DND-41 (cell line): Measurements from ENCODE around the gene SMIM1.

Source experiments
- ATAC-seq: fragments of 200-7000 bp; cut with Tn5 transposase; 3 replicates; pipeline ENCODE4 v1.9.1; 2021; ENCODE audit warnings: low read depth; ENCODE audit not compliant: insufficient read depth
- DNase-seq: peaks from one replicate; pipeline ENCODE4 v3.0.0-alpha.2; 2020
- H2AFZ ChIP-seq: 2 replicates; pipeline ENCODE4 v1.6.0; 2012; ENCODE audit warnings: low read depth, low read length
- H3K27ac ChIP-seq: 2 replicates; pipeline ENCODE4 v1.5.1; 2012; ENCODE audit warnings: low read length, inconsistent platforms
- H3K27me3 ChIP-seq: fragments of 200-600 bp; sonication (generic); 2 replicates; pipeline ENCODE4 v1.6.0; 2012; ENCODE audit warnings: low read length, mild to moderate bottlenecking, inconsistent platforms; ENCODE audit not compliant: insufficient read depth, poor library complexity
- H3K36me3 ChIP-seq: 2 replicates; pipeline ENCODE4 v1.5.1; 2012; ENCODE audit warnings: low read length, inconsistent platforms; ENCODE audit not compliant: insufficient read depth
- H3K4me1 ChIP-seq: 2 replicates; pipeline ENCODE4 v1.5.1; 2012; ENCODE audit warnings: mild to moderate bottlenecking, low read length; ENCODE audit not compliant: insufficient read depth
- H3K4me2 ChIP-seq: 2 replicates; pipeline ENCODE4 v1.6.0; 2012; ENCODE audit warnings: mild to moderate bottlenecking, moderate library complexity, low read length, inconsistent platforms; ENCODE audit not compliant: insufficient read depth
- H3K4me3 ChIP-seq, 2 experiments: fragments of 200-600 bp in 1 of 2; shearing (Covaris generic) in 1 of 2; 2 replicates each; pipeline ENCODE4 v1.5.1; 2012 to 2016; ENCODE audit warnings: inconsistent platforms in 2 of 2, low read length in 2 of 2, mild to moderate bottlenecking in 2 of 2, low read depth in 1 of 2, moderate library complexity in 1 of 2
- H3K79me2 ChIP-seq: 2 replicates; pipeline ENCODE4 v1.6.0; 2012; ENCODE audit warnings: low read length, inconsistent platforms; ENCODE audit not compliant: insufficient read depth
- H3K9ac ChIP-seq: 2 replicates; pipeline ENCODE4 v1.6.0; 2012; ENCODE audit warnings: low read depth, mild to moderate bottlenecking, inconsistent platforms, low read length, moderate library complexity
- H3K9me3 ChIP-seq: 2 replicates; pipeline ENCODE4 v1.5.1; 2012; ENCODE audit warnings: low read length, moderate library complexity, mild to moderate bottlenecking, inconsistent platforms; ENCODE audit not compliant: insufficient read depth, severe bottlenecking
- H4K20me1 ChIP-seq: 2 replicates; pipeline ENCODE4 v1.6.0; 2012; ENCODE audit warnings: low read length; ENCODE audit not compliant: insufficient read depth
- EZH2 ChIP-seq: IDR thresholded peaks from 3 replicates; pipeline ENCODE4 v1.6.1; 2012; ENCODE audit warnings: borderline replicate concordance, low read depth, mild to moderate bottlenecking, moderate library complexity, low read length, inconsistent platforms; ENCODE audit not compliant: severe bottlenecking
- TF ChIP-seq, protein P1 (sequence below): IDR thresholded peaks from 2 replicates; pipeline ENCODE4 v1.5.1; 2012; ENCODE audit warnings: borderline replicate concordance, low read length, moderate library complexity, mild to moderate bottlenecking; ENCODE audit not compliant: poor library complexity, severe bottlenecking; ENCODE audit errors: extremely low read depth

The SMIM1 gene

DNA sequence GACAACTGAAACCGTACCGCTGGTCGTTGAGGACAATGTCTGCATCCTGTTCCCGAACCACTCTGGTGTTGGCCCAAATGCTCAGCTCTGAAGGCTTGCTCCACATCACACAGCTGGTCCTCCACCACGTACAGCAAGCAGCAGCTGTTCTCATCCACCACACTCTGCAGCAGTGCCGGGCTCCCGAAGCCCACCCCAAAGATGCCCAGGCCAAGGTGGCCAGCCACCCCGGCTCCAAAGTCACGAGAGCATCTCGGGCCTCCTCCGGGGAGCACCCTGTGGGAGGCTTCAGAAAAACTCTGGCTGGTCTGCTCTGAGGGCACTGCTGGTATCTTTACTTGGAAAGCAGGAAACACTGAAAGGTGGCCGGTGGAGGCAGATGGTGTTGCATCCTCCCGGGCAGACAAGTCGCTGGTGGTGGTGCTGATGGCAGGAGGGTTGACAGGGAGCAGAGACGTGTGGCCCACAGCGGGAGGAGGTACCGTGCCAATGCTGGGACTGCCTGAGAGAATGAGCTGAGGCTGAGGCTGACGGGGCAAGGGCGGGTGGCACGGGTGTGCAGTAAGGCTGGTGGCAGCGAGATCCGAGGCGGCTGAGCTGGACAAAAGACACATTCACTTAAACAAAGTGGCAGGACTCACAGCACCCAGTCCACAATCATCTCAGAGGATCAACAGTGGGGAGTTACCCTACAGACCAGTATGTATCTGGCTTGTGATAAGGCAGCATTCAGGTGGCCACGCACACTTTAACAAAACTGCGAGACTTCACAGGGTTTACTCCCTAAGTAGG is 26.8 kb upstream of the SMIM1 start:
- H3K4me2 ChIP-seq = no peak overlapping the region
- H3K79me2 ChIP-seq = no peaks in the 10 kb centered on the region
- H3K27me3 ChIP-seq = no peaks in the 10 kb centered on the region
- no peaks in the 10 kb centered on the region for H3K4me1 ChIP-seq
- H3K9ac ChIP-seq = no peak overlapping the region
- H3K4me3 ChIP-seq = no peak overlapping the region
- no peaks in the 10 kb centered on the region for H3K36me3 ChIP-seq
- H3K9me3 ChIP-seq = no peaks in the 10 kb centered on the region
- no peak overlapping the region for H2AFZ ChIP-seq
- ATAC-seq (no peak), DNase-seq (no peak)
- no peaks in the 10 kb centered on the region; the same call in 1 of the 2 replicates for H4K20me1 ChIP-seq
- H3K27ac ChIP-seq = no peak overlapping the region
- TF ChIP-seq, protein P1, sequence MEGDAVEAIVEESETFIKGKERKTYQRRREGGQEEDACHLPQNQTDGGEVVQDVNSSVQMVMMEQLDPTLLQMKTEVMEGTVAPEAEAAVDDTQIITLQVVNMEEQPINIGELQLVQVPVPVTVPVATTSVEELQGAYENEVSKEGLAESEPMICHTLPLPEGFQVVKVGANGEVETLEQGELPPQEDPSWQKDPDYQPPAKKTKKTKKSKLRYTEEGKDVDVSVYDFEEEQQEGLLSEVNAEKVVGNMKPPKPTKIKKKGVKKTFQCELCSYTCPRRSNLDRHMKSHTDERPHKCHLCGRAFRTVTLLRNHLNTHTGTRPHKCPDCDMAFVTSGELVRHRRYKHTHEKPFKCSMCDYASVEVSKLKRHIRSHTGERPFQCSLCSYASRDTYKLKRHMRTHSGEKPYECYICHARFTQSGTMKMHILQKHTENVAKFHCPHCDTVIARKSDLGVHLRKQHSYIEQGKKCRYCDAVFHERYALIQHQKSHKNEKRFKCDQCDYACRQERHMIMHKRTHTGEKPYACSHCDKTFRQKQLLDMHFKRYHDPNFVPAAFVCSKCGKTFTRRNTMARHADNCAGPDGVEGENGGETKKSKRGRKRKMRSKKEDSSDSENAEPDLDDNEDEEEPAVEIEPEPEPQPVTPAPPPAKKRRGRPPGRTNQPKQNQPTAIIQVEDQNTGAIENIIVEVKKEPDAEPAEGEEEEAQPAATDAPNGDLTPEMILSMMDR = no peak
- TF ChIP-seq EZH2 = no peak

DNA sequence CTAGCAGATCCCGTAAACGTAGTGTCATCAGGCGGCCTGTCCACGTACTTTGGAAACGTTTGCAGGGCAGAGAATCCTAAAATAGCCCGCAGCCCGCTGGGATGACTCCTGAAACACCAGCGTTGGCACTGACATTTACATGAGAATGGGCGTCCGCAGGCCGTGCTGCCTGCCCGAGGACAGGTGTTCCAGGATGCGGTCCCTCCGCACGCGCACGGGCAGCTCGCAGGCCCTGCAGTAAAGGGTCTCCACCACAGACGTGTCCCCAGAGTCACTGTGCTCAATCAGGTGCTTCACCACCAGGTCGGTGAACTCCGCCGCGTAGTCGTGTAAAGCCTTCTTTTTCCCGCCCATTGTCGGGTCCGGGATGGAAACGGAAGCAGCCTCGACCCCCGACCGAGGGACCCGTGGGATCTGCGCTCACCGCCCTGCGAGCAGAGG is 26.1 kb upstream of the SMIM1 start:
- TF ChIP-seq EZH2 = no peak
- TF ChIP-seq, protein P1 = no peak
- Histone ChIP-seq H3K4me1 (no peaks in the 10 kb centered on the region), H3K4me2 (no peak overlapping the region), H3K9ac (no peak overlapping the region), H3K9me3 (no peaks in the 10 kb centered on the region), H3K79me2 (no peaks in the 10 kb centered on the region), H3K27me3 (no peaks in the 10 kb centered on the region), H4K20me1 (no peaks in the 10 kb centered on the region; the same call in 1 of the 2 replicates), H3K27ac (no peak overlapping the region), H2AFZ (no peak overlapping the region), H3K4me3 (no peak overlapping the region), H3K36me3 (no peaks in the 10 kb centered on the region)
- DNase-seq = no peak
- no peak for ATAC-seq

DNA sequence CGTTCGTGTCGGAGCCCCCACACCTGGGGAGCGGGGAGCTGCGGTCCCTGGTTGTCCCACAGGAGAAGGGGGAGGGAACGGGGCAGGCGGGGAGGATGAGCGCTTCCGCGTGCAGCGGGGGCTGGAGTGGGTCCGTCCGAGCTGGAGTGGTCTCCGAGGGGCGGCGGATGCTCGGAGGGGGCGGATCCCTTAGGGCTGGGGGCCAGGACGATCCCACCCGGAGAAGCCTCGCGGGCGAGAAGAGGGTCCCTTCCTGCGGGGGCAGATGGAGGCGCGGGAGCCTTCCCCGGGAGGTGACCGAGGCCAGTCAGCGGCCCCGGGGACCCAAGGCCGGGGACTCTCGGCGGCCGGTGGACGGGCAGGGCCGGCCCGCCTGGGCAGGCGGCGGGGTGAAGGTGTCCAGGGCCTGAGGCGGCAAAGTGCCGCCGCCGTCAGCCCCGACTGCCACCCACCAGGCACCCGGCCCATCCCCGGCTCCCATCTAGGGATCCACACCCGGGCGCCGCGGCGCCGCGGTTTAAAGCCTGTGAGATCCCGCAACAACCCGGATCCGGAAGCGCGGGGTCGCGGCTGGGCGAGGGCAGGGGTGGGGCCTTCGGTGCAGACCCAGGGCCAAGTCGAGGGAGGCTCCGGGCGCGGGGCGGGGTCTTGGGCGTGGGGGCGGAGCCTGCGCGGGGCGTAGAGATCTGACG is 25.6 kb upstream of the SMIM1 start:
- no peaks in the 10 kb centered on the region for H3K9me3 ChIP-seq
- DNase-seq (no peak), ATAC-seq (no peak)
- H3K4me1 ChIP-seq = no peaks in the 10 kb centered on the region
- H3K27me3 ChIP-seq = no peaks in the 10 kb centered on the region
- H3K4me3 ChIP-seq = no peak overlapping the region
- no peak overlapping the region for H3K9ac ChIP-seq
- no peak overlapping the region for H3K4me2 ChIP-seq
- H3K27ac ChIP-seq = no peak overlapping the region
- H3K36me3 ChIP-seq = no peaks in the 10 kb centered on the region
- no peaks in the 10 kb centered on the region for H3K79me2 ChIP-seq
- no peak for TF ChIP-seq EZH2
- TF ChIP-seq, protein P1 = no peak
- H4K20me1 ChIP-seq = no peaks in the 10 kb centered on the region; the same call in 1 of the 2 replicates
- H2AFZ ChIP-seq = no peak overlapping the region
